ENCODE measurements around the gene ATP1A3. TPM values are rescaled to one million over a fixed set of nuclear protein-coding genes. Genes with fewer than 3 reads are reported as not detected.
"Not testable (repeated sequence)": the region's sequence is repeated elsewhere in the genome, so short reads cannot be mapped to it uniquely, and the experiment has no call there.

The ATP1A3 gene
- total RNA-seq, 2 donors from 2014 or later: 2.2 to 4.9 TPM

GRCh38 chr19:41941410-41942202, 52.4 kb downstream of the ATP1A3 start:
- Mint-ChIP-seq H3K4me3 (peak overlapping the region; percentile 83), H3K36me3 (ENCODE audit: low read depth) (no peaks in the 10 kb centered on the region), H3K27me3 (peaks cover 7% of the 10 kb centered on the region), H3K4me1 (peaks cover 35% of the 10 kb centered on the region), H3K27ac (peak overlapping the region; percentile 77)
- DNase-seq (no peak), ATAC-seq (no peak)
- H3K9me3 ChIP-seq (ENCODE audit: control insufficient read depth, low read length, poor library complexity, severe bottlenecking): no peaks in the 10 kb centered on the region

- Mint-ChIP-seq H3K27ac (peak overlapping the region; percentile 77), H3K4me3 (peak overlapping the region; percentile 93), H3K36me3 (ENCODE audit: low read depth) (no peaks in the 10 kb centered on the region), H3K27me3 (peaks cover 11% of the 10 kb centered on the region), H3K4me1 (peaks cover 40% of the 10 kb centered on the region)
- no peaks in the 10 kb centered on the region for H3K9me3 ChIP-seq (ENCODE audit: control insufficient read depth, low read length, poor library complexity, severe bottlenecking)
- DNase-seq (no peak), ATAC-seq (no peak)
Observed at GRCh38 chr19:41940731-41941409, 53.2 kb downstream of the ATP1A3 start.

GRCh38 chr19:41939861-41940730, 53.9 kb downstream of the ATP1A3 start:
- H3K4me1 Mint-ChIP-seq: peaks cover 38% of the 10 kb centered on the region
- peak in 2 of 3 donors; percentile 29 to 32 for DNase-seq
- peak; percentile 27 for ATAC-seq

GRCh38 chr19:41939209-41939608, 54.8 kb downstream of the ATP1A3 start:
- not testable (repeated sequence) for H3K36me3 Mint-ChIP-seq (ENCODE audit: low read depth); H3K4me3 Mint-ChIP-seq; H3K27ac Mint-ChIP-seq; H3K9me3 ChIP-seq (ENCODE audit: control insufficient read depth, low read length, poor library complexity, severe bottlenecking); ATAC-seq; DNase-seq
- H3K27me3 Mint-ChIP-seq: peaks cover 19% of the 10 kb centered on the region
- H3K4me1 Mint-ChIP-seq: peaks cover 36% of the 10 kb centered on the region

More at GRCh38 chr19:41939861-41940730, 53.9 kb downstream of the ATP1A3 start:
- no peaks in the 10 kb centered on the region for H3K9me3 ChIP-seq (ENCODE audit: control insufficient read depth, low read length, poor library complexity, severe bottlenecking)
- Mint-ChIP-seq H3K36me3 (ENCODE audit: low read depth) (no peaks in the 10 kb centered on the region), H3K27me3 (peaks cover 15% of the 10 kb centered on the region), H3K4me3 (peak overlapping the region; percentile 93), H3K27ac (peak overlapping the region; percentile 77)

GRCh38 chr19:41937525-41938468, 56.2 kb downstream of the ATP1A3 start:
- H3K27ac Mint-ChIP-seq: peak overlapping the region; percentile 88
- H3K4me1 Mint-ChIP-seq: peaks cover 40% of the 10 kb centered on the region
- H3K9me3 ChIP-seq (ENCODE audit: control insufficient read depth, low read length, poor library complexity, severe bottlenecking): no peaks in the 10 kb centered on the region
- H3K4me3 Mint-ChIP-seq: peak overlapping the region; percentile 41
- no peaks in the 10 kb centered on the region for H3K36me3 Mint-ChIP-seq (ENCODE audit: low read depth)
- no peak for ATAC-seq
- no peak for DNase-seq
- peaks cover 19% of the 10 kb centered on the region for H3K27me3 Mint-ChIP-seq

GRCh38 chr19:41936961-41937360, 57.1 kb downstream of the ATP1A3 start:
- Mint-ChIP-seq H3K4me3 (no peak overlapping the region), H3K27me3 (peaks cover 19% of the 10 kb centered on the region), H3K4me1 (peaks cover 41% of the 10 kb centered on the region), H3K27ac (peak overlapping the region; percentile 88), H3K36me3 (ENCODE audit: low read depth) (no peaks in the 10 kb centered on the region)
- no peaks in the 10 kb centered on the region for H3K9me3 ChIP-seq (ENCODE audit: control insufficient read depth, low read length, poor library complexity, severe bottlenecking)
- no peak for DNase-seq
- no peak for ATAC-seq

GRCh38 chr19:41936416-41936850, 57.6 kb downstream of the ATP1A3 start:
- no peak overlapping the region for H3K4me3 Mint-ChIP-seq

GRCh38 chr19:41935760-41936415, 58.1 kb downstream of the ATP1A3 start:
- ATAC-seq (no peak), DNase-seq (no peak)
- no peak overlapping the region for H3K4me3 Mint-ChIP-seq
- peaks cover 39% of the 10 kb centered on the region for H3K4me1 Mint-ChIP-seq
- H3K27ac Mint-ChIP-seq: peak overlapping the region; percentile 95
- H3K9me3 ChIP-seq (ENCODE audit: control insufficient read depth, low read length, poor library complexity, severe bottlenecking): no peaks in the 10 kb centered on the region
- no peaks in the 10 kb centered on the region for H3K36me3 Mint-ChIP-seq (ENCODE audit: low read depth)
- peaks cover 13% of the 10 kb centered on the region for H3K27me3 Mint-ChIP-seq

More at GRCh38 chr19:41936416-41936850, 57.6 kb downstream of the ATP1A3 start:
- Mint-ChIP-seq H3K27ac (peak overlapping the region; percentile 88), H3K27me3 (peaks cover 15% of the 10 kb centered on the region), H3K4me1 (peaks cover 39% of the 10 kb centered on the region), H3K36me3 (ENCODE audit: low read depth) (no peaks in the 10 kb centered on the region)
- peak; percentile 35 for ATAC-seq
- H3K9me3 ChIP-seq (ENCODE audit: control insufficient read depth, low read length, poor library complexity, severe bottlenecking): no peaks in the 10 kb centered on the region
- no peak for DNase-seq

GRCh38 chr19:41934849-41935374, 59.1 kb downstream of the ATP1A3 start:
- DNase-seq: peak; percentile 56 to 76 (median 63)
- H3K27ac Mint-ChIP-seq: peak overlapping the region; percentile 95
- H3K9me3 ChIP-seq (ENCODE audit: control insufficient read depth, low read length, poor library complexity, severe bottlenecking): no peaks in the 10 kb centered on the region
- H3K36me3 Mint-ChIP-seq (ENCODE audit: low read depth): no peaks in the 10 kb centered on the region
- H3K4me3 Mint-ChIP-seq: peak overlapping the region; percentile 61
- H3K4me1 Mint-ChIP-seq: peaks cover 36% of the 10 kb centered on the region
- peaks cover 13% of the 10 kb centered on the region for H3K27me3 Mint-ChIP-seq
- peak; percentile 85 for ATAC-seq

- Mint-ChIP-seq H3K4me3 (peak overlapping the region; percentile 86), H3K4me1 (peaks cover 42% of the 10 kb centered on the region), H3K27me3 (peaks cover 13% of the 10 kb centered on the region), H3K36me3 (ENCODE audit: low read depth) (peaks cover 4% of the 10 kb centered on the region), H3K27ac (peak overlapping the region; percentile 95)
- DNase-seq: no peak
- ATAC-seq: no peak
- no peaks in the 10 kb centered on the region for H3K9me3 ChIP-seq (ENCODE audit: control insufficient read depth, low read length, poor library complexity, severe bottlenecking)
Observed at GRCh38 chr19:41933693-41934426, 60.2 kb downstream of the ATP1A3 start.

GRCh38 chr19:41932720-41933332, 61.2 kb downstream of the ATP1A3 start:
- H3K27me3 Mint-ChIP-seq: peaks cover 13% of the 10 kb centered on the region
- H3K36me3 Mint-ChIP-seq (ENCODE audit: low read depth): peaks cover 5% of the 10 kb centered on the region
- H3K4me1 Mint-ChIP-seq: peaks cover 43% of the 10 kb centered on the region
- no peak for DNase-seq
- H3K27ac Mint-ChIP-seq: peak overlapping the region; percentile 95
- no peak for ATAC-seq
- H3K9me3 ChIP-seq (ENCODE audit: control insufficient read depth, low read length, poor library complexity, severe bottlenecking): no peaks in the 10 kb centered on the region
- no peak overlapping the region for H3K4me3 Mint-ChIP-seq
